Measurements from ENCODE around the gene SYNJ1. TPM values are rescaled to one million over a fixed set of nuclear protein-coding genes. Genes with fewer than 3 reads are reported as not detected.

SYNJ1 gene
- total and polyA plus RNA-seq, 2 of the 13 experiments (the other 11 are each of a cell fraction or from before 2014, with no cell fraction given), result 2.0 to 2.7 TPM

- TF ChIP-seq, protein P1, sequence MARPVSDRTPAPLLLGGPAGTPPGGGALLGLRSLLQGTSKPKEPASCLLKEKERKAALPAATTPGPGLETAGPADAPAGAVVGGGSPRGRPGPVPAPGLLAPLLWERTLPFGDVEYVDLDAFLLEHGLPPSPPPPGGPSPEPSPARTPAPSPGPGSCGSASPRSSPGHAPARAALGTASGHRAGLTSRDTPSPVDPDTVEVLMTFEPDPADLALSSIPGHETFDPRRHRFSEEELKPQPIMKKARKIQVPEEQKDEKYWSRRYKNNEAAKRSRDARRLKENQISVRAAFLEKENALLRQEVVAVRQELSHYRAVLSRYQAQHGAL (CRISPR knock-in tag; IDR thresholded peaks at IDR 0.05; ENCODE audit: not compliant biosample characterization), result peak; percentile 28
- no peak for TF ChIP-seq ZNF251 (CRISPR knock-in tag; IDR thresholded peaks at IDR 0.05)
- TF ChIP-seq, protein P2, sequence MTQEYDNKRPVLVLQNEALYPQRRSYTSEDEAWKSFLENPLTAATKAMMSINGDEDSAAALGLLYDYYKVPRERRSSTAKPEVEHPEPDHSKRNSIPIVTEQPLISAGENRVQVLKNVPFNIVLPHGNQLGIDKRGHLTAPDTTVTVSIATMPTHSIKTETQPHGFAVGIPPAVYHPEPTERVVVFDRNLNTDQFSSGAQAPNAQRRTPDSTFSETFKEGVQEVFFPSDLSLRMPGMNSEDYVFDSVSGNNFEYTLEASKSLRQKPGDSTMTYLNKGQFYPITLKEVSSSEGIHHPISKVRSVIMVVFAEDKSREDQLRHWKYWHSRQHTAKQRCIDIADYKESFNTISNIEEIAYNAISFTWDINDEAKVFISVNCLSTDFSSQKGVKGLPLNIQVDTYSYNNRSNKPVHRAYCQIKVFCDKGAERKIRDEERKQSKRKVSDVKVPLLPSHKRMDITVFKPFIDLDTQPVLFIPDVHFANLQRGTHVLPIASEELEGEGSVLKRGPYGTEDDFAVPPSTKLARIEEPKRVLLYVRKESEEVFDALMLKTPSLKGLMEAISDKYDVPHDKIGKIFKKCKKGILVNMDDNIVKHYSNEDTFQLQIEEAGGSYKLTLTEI (CRISPR knock-in tag; conservative IDR thresholded peaks at IDR 0.05), result no peak
- peak; percentile 97 for TF ChIP-seq TFAP4 (IDR thresholded peaks at IDR 0.05; ENCODE audit: borderline replicate concordance, low read depth)
- TF ChIP-seq CEBPZ (IDR thresholded peaks at IDR 0.05; ENCODE audit: low read length), result no peak
- TF ChIP-seq PHF20 (CRISPR knock-in tag; IDR thresholded peaks at IDR 0.05), result peak; percentile 95
- 0 out of 2 replicates have a peak, but pooled peaks have one; percentile 71 for TF ChIP-seq CENPBD1 (CRISPR knock-in tag; IDR thresholded peaks at IDR 0.05; ENCODE audit: borderline replicate concordance, low read depth)
- TF ChIP-seq TOPORS (CRISPR knock-in tag; IDR thresholded peaks at IDR 0.05), result no peak; the same call in 1 of the 2 replicates
- TF ChIP-seq MXD4 (CRISPR knock-in tag; IDR thresholded peaks at IDR 0.05), result peak; percentile 64
- TF ChIP-seq FOXO1 (CRISPR knock-in tag; IDR thresholded peaks at IDR 0.05), result no peak
- TF ChIP-seq RNF2 (conservative IDR thresholded peaks at IDR 0.05; ENCODE audit: low read depth), result no peak; the same call in 1 of the 2 replicates
- TF ChIP-seq ZFP41 (CRISPR knock-in tag; IDR thresholded peaks at IDR 0.05; ENCODE audit: borderline replicate concordance), result no peak
- TF ChIP-seq, protein P3, sequence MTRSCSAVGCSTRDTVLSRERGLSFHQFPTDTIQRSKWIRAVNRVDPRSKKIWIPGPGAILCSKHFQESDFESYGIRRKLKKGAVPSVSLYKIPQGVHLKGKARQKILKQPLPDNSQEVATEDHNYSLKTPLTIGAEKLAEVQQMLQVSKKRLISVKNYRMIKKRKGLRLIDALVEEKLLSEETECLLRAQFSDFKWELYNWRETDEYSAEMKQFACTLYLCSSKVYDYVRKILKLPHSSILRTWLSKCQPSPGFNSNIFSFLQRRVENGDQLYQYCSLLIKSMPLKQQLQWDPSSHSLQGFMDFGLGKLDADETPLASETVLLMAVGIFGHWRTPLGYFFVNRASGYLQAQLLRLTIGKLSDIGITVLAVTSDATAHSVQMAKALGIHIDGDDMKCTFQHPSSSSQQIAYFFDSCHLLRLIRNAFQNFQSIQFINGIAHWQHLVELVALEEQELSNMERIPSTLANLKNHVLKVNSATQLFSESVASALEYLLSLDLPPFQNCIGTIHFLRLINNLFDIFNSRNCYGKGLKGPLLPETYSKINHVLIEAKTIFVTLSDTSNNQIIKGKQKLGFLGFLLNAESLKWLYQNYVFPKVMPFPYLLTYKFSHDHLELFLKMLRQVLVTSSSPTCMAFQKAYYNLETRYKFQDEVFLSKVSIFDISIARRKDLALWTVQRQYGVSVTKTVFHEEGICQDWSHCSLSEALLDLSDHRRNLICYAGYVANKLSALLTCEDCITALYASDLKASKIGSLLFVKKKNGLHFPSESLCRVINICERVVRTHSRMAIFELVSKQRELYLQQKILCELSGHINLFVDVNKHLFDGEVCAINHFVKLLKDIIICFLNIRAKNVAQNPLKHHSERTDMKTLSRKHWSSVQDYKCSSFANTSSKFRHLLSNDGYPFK (CRISPR knock-in tag; IDR thresholded peaks at IDR 0.05; ENCODE audit: borderline replicate concordance), result peak; percentile 84
- TF ChIP-seq MZF1 (CRISPR knock-in tag; IDR thresholded peaks at IDR 0.05; ENCODE audit: borderline replicate concordance), result no peak
- TF ChIP-seq HNRNPH1 (optimal IDR thresholded peaks at IDR 0.05; ENCODE audit: low read depth, low read length), result no peak
- TF ChIP-seq ZBTB3 (CRISPR knock-in tag; IDR thresholded peaks at IDR 0.05; ENCODE audit: borderline replicate concordance, low read depth), result no peak
- TF ChIP-seq RFXAP (CRISPR knock-in tag; IDR thresholded peaks at IDR 0.05; ENCODE audit: borderline replicate concordance), result no peak
These were observed 115.5 kb downstream of the SYNJ1 start, which contains the start of gene CFAP298 (continued) for GRCh38 chr21:32612075-32612998.
